GM19193 (cell line): Measurements from ENCODE around the gene USP8.

Experiments
- POLR2A ChIP-seq: IDR thresholded peaks from 4 replicates; pipeline ENCODE4 v1.6.1; 2011; ENCODE audit not compliant: insufficient read depth, insufficient read length; ENCODE audit errors: extremely low read depth

USP8 gene

GRCh38 chr15:50562735-50563640, 138.8 kb downstream of the USP8 start:
- no peak for TF ChIP-seq POLR2A

GRCh38 chr15:50563756-50564155, 139.6 kb downstream of the USP8 start:
- no peak for TF ChIP-seq POLR2A
